Upper lobe of left lung (tissue), 6 donors: ENCODE measurements around the gene ZNF831. TPM values are rescaled to one million over a fixed set of nuclear protein-coding genes. Genes with fewer than 3 reads are reported as not detected.
A peak's percentile ranks its signal among the peaks of the same experiment; 100 is the strongest.

Experiments
- ATAC-seq, 2 donors: fragments of 200-7000 bp; cut with Tn5 transposase; one replicate each; pipeline ENCODE4 v1.9.1; 2022; ENCODE audit warnings: mild to moderate bottlenecking in 2 of 2, moderate library complexity in 2 of 2; ENCODE audit not compliant: low FRiP score in 2 of 2
- DNase-seq, 2 donors: peaks; one replicate each; pipeline ENCODE4 v3.0.0-alpha.2; 2019 to 2020
- H3K27ac ChIP-seq, 4 donors: fragments of 200-600 bp; sonication (generic); one replicate each; pipeline ENCODE4 v1.5.1; 2016 to 2019
- H3K27me3 ChIP-seq, 4 donors: fragments of 200-600 bp; sonication (generic); one replicate each; pipeline ENCODE4 v1.5.1; 2017 to 2019
- H3K36me3 ChIP-seq, 4 donors: fragments of 200-600 bp; sonication (generic); one replicate each; pipeline ENCODE4 v1.5.1; 2016 to 2019
- H3K4me1 ChIP-seq, 4 donors: fragments of 200-600 bp; sonication (generic); one replicate each; pipeline ENCODE4 v1.5.1; 2018 to 2019
- H3K4me3 ChIP-seq, 4 donors: fragments of 200-600 bp; sonication (generic); one replicate each; pipeline ENCODE4 v1.5.1; 2017 to 2019; ENCODE audit warnings: mild to moderate bottlenecking in 2 of 4, moderate library complexity in 1 of 4
- H3K9me3 ChIP-seq, 4 donors: fragments of 200-600 bp; sonication (generic); one replicate each; pipeline ENCODE4 v1.5.1; 2018 to 2019
- CTCF ChIP-seq, 6 experiments: fragments of 450-650 bp in 4 of 6; fragments of 200-600 bp in 2 of 6; sonication (generic) in 2 of 6; IDR thresholded peaks; one replicate each; pipeline ENCODE4 v1.5.1; 2016 to 2019; ENCODE audit warnings: antibody characterized with exemption in 6 of 6
- EP300 ChIP-seq, 4 donors: sonication (generic); formaldehyde crosslinking; IDR thresholded peaks; one replicate each; pipeline ENCODE4 v1.5.1; 2017; ENCODE audit warnings: antibody characterized with exemption in 4 of 4, control low read depth in 2 of 4
- POLR2A ChIP-seq, 4 donors: fragments of 450-650 bp; IDR thresholded peaks; one replicate each; pipeline ENCODE4 v1.5.1; 2016 to 2017; ENCODE audit warnings: antibody characterized with exemption in 4 of 4, mild to moderate bottlenecking in 2 of 4
- POLR2AphosphoS5 ChIP-seq, 2 donors: sonication (generic); formaldehyde crosslinking; IDR thresholded peaks; one replicate each; pipeline ENCODE4 v1.5.1; 2017; ENCODE audit warnings: antibody characterized with exemption in 2 of 2
- WGBS, 2 donors: methylation state at CpG; one replicate each; pipeline ENCODE4 v1.1.5; 2017 to 2018; 5-methylcytosine and 5-hydroxymethylcytosine counted together
- total RNA-seq, 6 donors: library from RNA; depleted of rRNA in 4 of 6; stranded (reverse); fragments of >200 nt in 4 of 6; gene quantifications; one replicate each; pipeline versions ENCODE4 v1.1.0 to v1.2.1, GENCODE V29; 2016 to 2021
- donor health status: DM: no; HTN: no; CAD: no; lungs with moderate emphysema.
- donor health status: DM: no; HTN: yes; CAD: no; lungs with severe emphysema.

The ZNF831 gene
- 1 to 10 TPM in 5 of 6 donors, under 1 TPM in 1; 0.98 to 6.2 (median 2.8) TPM for total RNA-seq

- Histone ChIP-seq H3K9me3 (no peaks in the 10 kb centered on the region), H3K36me3 (no peaks in the 10 kb centered on the region), H3K4me1 (no peaks in the 10 kb centered on the region), H3K4me3 (peak within 1 kb of the TSS in 1 of 4 donors; percentile 8), H3K27me3 (no peaks in the 10 kb centered on the region), H3K27ac (peak within 1 kb of the TSS; percentile 43 to 75 (median 61))
- ATAC-seq: no peak
- no peak for DNase-seq
- TF ChIP-seq EP300 (IDR thresholded peaks at IDR 0.05) (no peak), CTCF (IDR thresholded peaks at IDR 0.05) (no peak), POLR2A (IDR thresholded peaks at IDR 0.05) (peak in 1 of 4 donors; percentile 9), POLR2AphosphoS5 (IDR thresholded peaks at IDR 0.05) (no peak)
- WGBS, 2 donors: 54 to 59% methylated on average over 10 of the region's 10 CpGs
These were observed at the start of gene ZNF831 for GRCh38 chr20:59163631-59164530. TSS of gene ZNF831 (plus strand) at chr20:59163821. CDS start at chr20:59191020, 27,199 bp downstream.

GRCh38 chr20:59117526-59117925, 46.1 kb upstream of the ZNF831 start:
- Histone ChIP-seq H3K36me3 (no peaks in the 10 kb centered on the region), H3K27me3 (no peaks in the 10 kb centered on the region), H3K9me3 (peaks cover 0 to 4% (median 0%) of the 10 kb centered on the region in 4 donors), H3K27ac (no peak overlapping the region), H3K4me1 (peaks cover 0 to 3% (median 0%) of the 10 kb centered on the region in 4 donors), H3K4me3 (no peak overlapping the region)
- TF ChIP-seq CTCF (IDR thresholded peaks at IDR 0.05) (no peak), EP300 (IDR thresholded peaks at IDR 0.05) (no peak)
- DNase-seq (no peak), ATAC-seq (no peak)
- WGBS, 2 donors: 85 to 90% methylated on average over 3 of the region's 3 CpGs

GRCh38 chr20:59118855-59119254, 44.8 kb upstream of the ZNF831 start:
- Histone ChIP-seq H3K27ac (no peak overlapping the region), H3K27me3 (no peaks in the 10 kb centered on the region), H3K4me1 (peaks cover 0 to 3% (median 0%) of the 10 kb centered on the region in 4 donors), H3K9me3 (peaks cover 0 to 4% (median 0%) of the 10 kb centered on the region in 4 donors), H3K36me3 (no peaks in the 10 kb centered on the region), H3K4me3 (no peak overlapping the region)
- TF ChIP-seq POLR2A (IDR thresholded peaks at IDR 0.05) (no peak), EP300 (IDR thresholded peaks at IDR 0.05) (no peak), CTCF (IDR thresholded peaks at IDR 0.05) (no peak), POLR2AphosphoS5 (IDR thresholded peaks at IDR 0.05) (no peak)
- ATAC-seq: no peak
- 72 to 82% methylated on average over 9 of the region's 9 CpGs for WGBS, 2 donors
- no peak for DNase-seq

- no peak for DNase-seq
- Histone ChIP-seq H3K36me3 (no peaks in the 10 kb centered on the region), H3K9me3 (peaks cover 0 to 4% (median 0%) of the 10 kb centered on the region in 4 donors), H3K4me1 (peaks cover 0 to 3% (median 2%) of the 10 kb centered on the region in 4 donors), H3K4me3 (no peak overlapping the region), H3K27ac (no peak overlapping the region), H3K27me3 (no peaks in the 10 kb centered on the region)
- TF ChIP-seq CTCF (IDR thresholded peaks at IDR 0.05): no peak
- TF ChIP-seq POLR2AphosphoS5 (IDR thresholded peaks at IDR 0.05): peak in 1 of 2 donors; percentile 24
- no peak for TF ChIP-seq EP300 (IDR thresholded peaks at IDR 0.05)
- TF ChIP-seq POLR2A (IDR thresholded peaks at IDR 0.05): no peak
- ATAC-seq: peak in 1 of 2 donors; percentile 24
- 34 to 35% methylated on average over 7 of the region's 7 CpGs for WGBS, 2 donors
These were observed 43.1 kb upstream of the ZNF831 start for GRCh38 chr20:59120491-59120890.
